CD4-positive, alpha-beta T cell (primary cell): ENCODE data around the gene EPB41L4B. TPM values are rescaled to one million over a fixed set of nuclear protein-coding genes. Genes with fewer than 3 reads are reported as not detected.

Experiments used
- ATAC-seq: fragments of 200-7000 bp; cut with Tn5 transposase; one replicate; pipeline ENCODE4 v1.10.0; 2022; ENCODE audit warnings: mild to moderate bottlenecking; ENCODE audit not compliant: poor library complexity
- CTCF ChIA-PET: fragments of 350-600 bp; sonication (Branson Sonifier 250); formaldehyde crosslinking; loops from one replicate; lab custom pipeline; 2021; ENCODE audit warnings: antibody characterized with exemption, inconsistent platforms; lab: Charles Lee
- POLR2A ChIA-PET: fragments of 350-600 bp; sonication (Branson Sonifier 250); formaldehyde crosslinking; loops from one replicate; lab custom pipeline; 2021; ENCODE audit warnings: antibody characterized with exemption, inconsistent platforms; lab: Charles Lee
- DNase-seq, 14 experiments: peaks; one replicate each; pipeline ENCODE4 v3.0.0-alpha.2; 2013 to 2020; ENCODE audit warnings: mixed read lengths in 2 of 14
- H3K27ac ChIP-seq, 2 donors: one replicate each; pipeline versions ENCODE4 v1.5.1 to v1.7.0; 2013; ENCODE audit warnings: low read length in 2 of 2, low read depth in 1 of 2, mild to moderate bottlenecking in 1 of 2
- H3K27me3 ChIP-seq, 2 experiments: 1 replicate in 1 of 2; 2 replicates in 1 of 2; pipeline versions ENCODE4 v1.6.1 to v1.7.0; 2013; ENCODE audit warnings: low read length in 2 of 2, control low read depth in 1 of 2, mild to moderate bottlenecking in 1 of 2, moderate library complexity in 1 of 2; ENCODE audit not compliant: insufficient read depth in 2 of 2, control insufficient read depth in 1 of 2
- H3K36me3 ChIP-seq: one replicate; pipeline ENCODE4 v1.6.1; 2013; ENCODE audit warnings: low read length, control low read depth; ENCODE audit not compliant: insufficient read depth
- H3K4me1 ChIP-seq: one replicate; pipeline ENCODE4 v1.6.1; 2013; ENCODE audit warnings: low read length, control low read depth; ENCODE audit not compliant: insufficient read depth
- H3K4me3 ChIP-seq: one replicate; pipeline ENCODE4 v1.5.1; 2013; ENCODE audit warnings: mild to moderate bottlenecking, low read length, moderate library complexity
- H3K9me3 ChIP-seq, 2 experiments: 1 replicate in 1 of 2; 2 replicates in 1 of 2; pipeline versions ENCODE4 v1.6.1 to v1.7.0; 2013; ENCODE audit warnings: low read length in 2 of 2, mild to moderate bottlenecking in 2 of 2, control low read depth in 1 of 2, moderate library complexity in 1 of 2; ENCODE audit not compliant: control insufficient read depth in 1 of 2, insufficient read depth in 1 of 2
- H3K27ac Mint-ChIP-seq: one replicate; pipeline ENCODE4 v1.8.0; 2020; ENCODE audit warnings: mixed read lengths
- H3K27me3 Mint-ChIP-seq: one replicate; pipeline ENCODE4 v1.8.0; 2021; ENCODE audit warnings: mixed read lengths
- H3K36me3 Mint-ChIP-seq: one replicate; pipeline ENCODE4 v1.8.0; 2021; ENCODE audit warnings: low read depth, mixed read lengths
- H3K4me1 Mint-ChIP-seq: one replicate; pipeline ENCODE4 v1.8.0; 2021; ENCODE audit warnings: low read depth, mixed read lengths
- H3K4me3 Mint-ChIP-seq: one replicate; pipeline ENCODE4 v1.8.0; 2020; ENCODE audit warnings: mild to moderate bottlenecking, mixed read lengths
- H3K9me3 Mint-ChIP-seq: one replicate; pipeline ENCODE4 v1.8.0; 2020; ENCODE audit warnings: mixed read lengths
- CTCF ChIP-seq: fragments of 200-600 bp; IDR thresholded peaks from one replicate; pipeline ENCODE4 v1.8.0; 2022; ENCODE audit warnings: antibody characterized with exemption, mild to moderate bottlenecking
- intact Hi-C, 2 experiments: fragments of 100-400 bp; cut with DNase I in 1 of 2; cut with micrococcal nuclease in 1 of 2; formaldehyde crosslinking; loops; one replicate each; pipeline versions ENCODE4 v1.15.1 to v1.9.0; 2023 to 2025; cut with DNase I, micrococcal nuclease
- total RNA-seq, 174 experiments: library from RNA in 2 of 174; stranded (reverse) in 2 of 174; gene quantifications; one replicate each; pipeline ENCODE4 v1.2.3 and lab custom pipeline; 2021 to 2026

The EPB41L4B gene
- total RNA-seq, 2 experiments from 2014 or later = not detected

- POLR2A ChIA-PET = no interaction called here
Measured at GRCh38 chr9:109258481-109259302, 62.2 kb downstream of the EPB41L4B start.

GRCh38 chr9:109256336-109256735 is 64.5 kb downstream of the EPB41L4B start:
- Histone ChIP-seq H3K27me3 (no peaks in the 10 kb centered on the region), H3K36me3 (no peaks in the 10 kb centered on the region), H3K9me3 (no peaks in the 10 kb centered on the region), H3K4me1 (no peaks in the 10 kb centered on the region), H3K27ac (no peak overlapping the region), H3K4me3 (no peak overlapping the region)
- Mint-ChIP-seq H3K4me3 (no peak overlapping the region), H3K27ac (no peak overlapping the region), H3K9me3 (no peaks in the 10 kb centered on the region), H3K36me3 (no peaks in the 10 kb centered on the region), H3K27me3 (peaks cover 10% of the 10 kb centered on the region), H3K4me1 (no peaks in the 10 kb centered on the region)
- intact Hi-C loops = no loop called here
- POLR2A ChIA-PET = no interaction called here
- ATAC-seq (no peak), DNase-seq (no peak)
- CTCF ChIA-PET = no interaction called here
- no peak for TF ChIP-seq CTCF

More at GRCh38 chr9:109258481-109259302, 62.2 kb downstream of the EPB41L4B start:
- Mint-ChIP-seq H3K4me3 (no peak overlapping the region), H3K27me3 (peaks cover 17% of the 10 kb centered on the region), H3K36me3 (no peaks in the 10 kb centered on the region), H3K4me1 (no peaks in the 10 kb centered on the region), H3K9me3 (no peaks in the 10 kb centered on the region), H3K27ac (no peak overlapping the region)
- intact Hi-C loops = no loop called here
- no peak overlapping the region for H3K27ac ChIP-seq
- H3K4me1 ChIP-seq = no peaks in the 10 kb centered on the region
- no peak overlapping the region for H3K4me3 ChIP-seq
- no peak for DNase-seq
- H3K36me3 ChIP-seq = no peaks in the 10 kb centered on the region
- no peaks in the 10 kb centered on the region for H3K9me3 ChIP-seq
- H3K27me3 ChIP-seq = no peaks in the 10 kb centered on the region
- TF ChIP-seq CTCF = no peak
- no peak for ATAC-seq
- CTCF ChIA-PET = no interaction called here

- DNase-seq (no peak), ATAC-seq (no peak)
- H3K27ac Mint-ChIP-seq = no peak overlapping the region
- Histone ChIP-seq H3K9me3 (no peaks in the 10 kb centered on the region), H3K36me3 (no peaks in the 10 kb centered on the region), H3K4me3 (no peak overlapping the region), H3K27ac (no peak overlapping the region), H3K4me1 (no peaks in the 10 kb centered on the region), H3K27me3 (no peaks in the 10 kb centered on the region)
- no peaks in the 10 kb centered on the region for H3K4me1 Mint-ChIP-seq
- H3K27me3 Mint-ChIP-seq = peaks cover 10% of the 10 kb centered on the region
- TF ChIP-seq CTCF = no peak
- H3K9me3 Mint-ChIP-seq = no peaks in the 10 kb centered on the region
- H3K36me3 Mint-ChIP-seq = no peaks in the 10 kb centered on the region
- intact Hi-C loops = no loop called here
- ChIA-PET CTCF (no interaction called here), POLR2A (no interaction called here)
- no peak overlapping the region for H3K4me3 Mint-ChIP-seq
Measured at GRCh38 chr9:109255394-109255793, 65.5 kb downstream of the EPB41L4B start.
